MV-4-11 (cell line): ENCODE results near the gene RAG2.
A peak's percentile ranks its signal among the peaks of the same experiment; 100 is the strongest.

Source experiments
- DNase-seq: peaks from one replicate; lab custom pipeline; 2025; lab: John Stamatoyannopoulos, UW

Gene RAG2

GRCh38 chr11:36598051-36598450 is at the start of gene RAG2:
Gene RAG2, minus strand, starts transcription at chr11:36598236. Its CDS starts 4,068 bp downstream, at chr11:36594168.
- no peak for DNase-seq

GRCh38 chr11:36638556-36638955 is 40.5 kb upstream of the RAG2 start:
- DNase-seq, result no peak

- no peak for DNase-seq
These were observed 37.2 kb upstream of the RAG2 start for GRCh38 chr11:36635066-36635862.

DNA sequence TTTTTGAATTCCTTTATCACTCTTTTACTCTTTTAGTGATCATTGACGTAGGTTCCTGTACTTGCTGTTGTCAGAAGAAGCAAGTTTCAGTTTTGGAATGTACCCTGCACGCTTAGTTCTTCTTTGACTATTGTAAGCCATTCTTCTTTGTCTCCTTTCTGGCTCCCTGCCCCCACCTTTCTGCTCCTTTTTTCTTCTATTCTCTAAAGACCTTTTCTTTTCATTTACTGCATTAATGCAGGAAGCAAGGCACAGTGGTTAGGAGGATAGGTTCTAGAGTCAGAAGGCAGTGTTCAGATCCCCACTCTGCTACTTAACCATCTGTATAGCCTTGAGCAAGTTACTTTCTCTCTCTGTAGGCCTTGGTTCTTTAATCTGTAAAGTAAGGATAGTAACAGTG is 33.7 kb upstream of the RAG2 start:
- DNase-seq, result no peak

GRCh38 chr11:36628765-36629244 is 30.8 kb upstream of the RAG2 start:
- no peak for DNase-seq

- DNase-seq, result no peak
These were observed 30.1 kb upstream of the RAG2 start for GRCh38 chr11:36628141-36628540.

- no peak for DNase-seq
These were observed 29.4 kb upstream of the RAG2 start for GRCh38 chr11:36627471-36627870.

- DNase-seq, result no peak
These were observed 29.0 kb upstream of the RAG2 start for GRCh38 chr11:36627006-36627405.

- DNase-seq, result no peak
These were observed 25.5 kb upstream of the RAG2 start for GRCh38 chr11:36623494-36623893.

GRCh38 chr11:36622431-36623136 is 24.5 kb upstream of the RAG2 start:
- peak; percentile 15 for DNase-seq

DNA sequence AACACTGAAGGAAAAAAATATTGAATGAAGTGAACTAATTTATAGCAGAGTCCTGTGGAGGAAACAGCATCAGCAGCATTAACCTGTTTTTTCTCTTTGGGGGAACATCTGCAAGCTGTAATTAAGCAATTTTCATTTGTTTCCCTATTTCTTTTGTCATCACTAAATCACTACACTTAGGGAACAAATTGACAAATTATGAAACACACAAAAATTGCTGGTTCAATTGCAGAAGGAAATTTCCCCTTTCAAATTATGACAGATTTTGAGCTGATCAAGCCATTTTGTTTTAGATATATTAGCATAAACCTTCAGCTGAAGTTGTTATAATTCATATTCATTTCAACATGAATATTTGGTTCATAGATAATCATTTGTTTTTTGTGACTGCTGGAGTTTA is 22.2 kb upstream of the RAG2 start:
- no peak for DNase-seq

- no peak for DNase-seq
These were observed 21.5 kb upstream of the RAG2 start for GRCh38 chr11:36619502-36619901.

- no peak for DNase-seq
These were observed 20.5 kb upstream of the RAG2 start for GRCh38 chr11:36618363-36619047.

GRCh38 chr11:36617543-36618362 is 19.7 kb upstream of the RAG2 start:
- DNase-seq, result no peak

GRCh38 chr11:36615826-36616225 is 17.8 kb upstream of the RAG2 start:
- no peak for DNase-seq

DNA sequence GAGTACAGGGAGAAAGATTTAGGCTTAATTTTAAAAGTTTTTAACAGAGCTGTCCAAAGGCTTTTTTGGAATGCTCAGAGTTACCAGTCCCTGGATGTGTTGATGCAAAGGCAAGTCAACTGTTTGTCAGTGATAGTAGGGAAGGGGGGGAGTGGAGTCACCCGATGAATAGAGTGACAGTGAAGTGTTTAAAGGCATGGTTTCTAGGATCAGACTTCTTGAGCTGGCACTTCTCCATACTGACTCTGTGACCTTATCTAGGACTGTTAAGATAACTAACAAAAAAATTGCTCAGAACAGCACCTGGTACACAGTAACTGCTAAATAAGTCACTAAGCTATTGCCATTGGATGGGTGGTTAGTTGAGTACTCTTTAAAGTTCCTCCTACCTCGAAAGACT is 11.3 kb upstream of the RAG2 start:
- no peak for DNase-seq

DNA sequence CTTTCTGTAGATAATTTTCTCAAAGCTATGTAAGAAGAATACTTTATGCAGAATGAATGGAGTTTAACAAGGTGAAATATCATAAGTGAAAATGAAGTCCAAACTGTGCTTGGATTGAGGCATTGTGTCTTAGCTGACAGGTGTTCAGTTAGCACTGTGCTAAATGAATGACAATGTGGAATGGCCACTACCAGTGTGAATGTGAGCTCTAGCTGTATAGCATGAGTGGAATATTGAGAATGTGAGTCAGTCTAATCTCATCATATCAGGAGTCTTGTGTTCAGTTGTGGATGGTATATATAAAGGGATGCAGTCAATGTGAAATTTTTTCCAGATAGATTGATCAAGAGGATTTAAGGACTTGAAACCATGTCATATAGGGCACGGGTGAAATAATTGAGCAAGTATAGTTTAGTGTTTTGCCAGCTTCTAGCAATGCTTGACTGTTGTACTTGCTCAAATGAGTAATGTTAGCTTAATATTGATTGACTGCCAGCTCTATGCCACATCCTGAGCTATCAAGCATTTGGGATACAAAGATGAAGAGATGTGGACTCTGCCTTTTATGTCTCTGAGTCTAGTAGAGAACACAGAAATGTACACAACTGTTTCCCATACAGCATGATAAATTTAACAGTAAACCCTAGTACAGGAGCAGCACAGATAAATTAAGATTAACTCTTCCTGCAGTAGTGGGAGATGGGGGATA is 10.6 kb upstream of the RAG2 start:
- no peak for DNase-seq

GRCh38 chr11:36605221-36606216 is 7.5 kb upstream of the RAG2 start:
- DNase-seq, result no peak

GRCh38 chr11:36602135-36602534 is 4.1 kb upstream of the RAG2 start:
- DNase-seq, result no peak

DNA sequence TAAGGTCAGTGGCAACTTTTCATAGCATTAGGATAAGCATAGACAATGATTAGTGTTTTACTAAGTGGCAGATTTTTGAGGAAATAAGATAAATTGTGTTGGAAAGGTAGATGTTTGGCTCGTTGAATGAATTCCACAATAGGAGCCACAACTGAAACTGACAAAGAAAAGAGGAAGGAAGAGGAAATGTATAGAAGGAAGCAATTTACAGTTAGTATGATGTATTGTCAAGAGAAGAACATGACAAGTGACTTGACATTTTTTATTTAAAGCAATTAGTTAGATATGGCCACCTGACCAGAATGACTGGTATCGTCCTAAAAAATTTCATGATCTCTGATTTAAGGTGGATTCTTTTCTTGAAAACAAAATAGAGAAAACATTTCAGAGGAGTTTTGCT is 3.1 kb upstream of the RAG2 start:
- DNase-seq, result peak; percentile 66
